ENCODE measurements around the gene METAP1D.
"Not testable (repeated sequence)": the region's sequence is repeated elsewhere in the genome, so short reads cannot be mapped to it uniquely, and the experiment has no call there.

Gene METAP1D

GRCh38 chr2:171991027-171991426, 8.7 kb upstream of the METAP1D start:
- no peak overlapping the region for H3K4me3 ChIP-seq (ENCODE audit: low read depth, low read length)
- TF ChIP-seq, protein P1, sequence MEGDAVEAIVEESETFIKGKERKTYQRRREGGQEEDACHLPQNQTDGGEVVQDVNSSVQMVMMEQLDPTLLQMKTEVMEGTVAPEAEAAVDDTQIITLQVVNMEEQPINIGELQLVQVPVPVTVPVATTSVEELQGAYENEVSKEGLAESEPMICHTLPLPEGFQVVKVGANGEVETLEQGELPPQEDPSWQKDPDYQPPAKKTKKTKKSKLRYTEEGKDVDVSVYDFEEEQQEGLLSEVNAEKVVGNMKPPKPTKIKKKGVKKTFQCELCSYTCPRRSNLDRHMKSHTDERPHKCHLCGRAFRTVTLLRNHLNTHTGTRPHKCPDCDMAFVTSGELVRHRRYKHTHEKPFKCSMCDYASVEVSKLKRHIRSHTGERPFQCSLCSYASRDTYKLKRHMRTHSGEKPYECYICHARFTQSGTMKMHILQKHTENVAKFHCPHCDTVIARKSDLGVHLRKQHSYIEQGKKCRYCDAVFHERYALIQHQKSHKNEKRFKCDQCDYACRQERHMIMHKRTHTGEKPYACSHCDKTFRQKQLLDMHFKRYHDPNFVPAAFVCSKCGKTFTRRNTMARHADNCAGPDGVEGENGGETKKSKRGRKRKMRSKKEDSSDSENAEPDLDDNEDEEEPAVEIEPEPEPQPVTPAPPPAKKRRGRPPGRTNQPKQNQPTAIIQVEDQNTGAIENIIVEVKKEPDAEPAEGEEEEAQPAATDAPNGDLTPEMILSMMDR (IDR thresholded peaks at IDR 0.05; ENCODE audit: low read depth, low read length): no peak
- in situ Hi-C loops (cut with HindIII; ENCODE audit: low sequenced_read_pairs): no loop called here
- DNase-seq (ENCODE audit: low read depth, low spot score): no peak

DNA sequence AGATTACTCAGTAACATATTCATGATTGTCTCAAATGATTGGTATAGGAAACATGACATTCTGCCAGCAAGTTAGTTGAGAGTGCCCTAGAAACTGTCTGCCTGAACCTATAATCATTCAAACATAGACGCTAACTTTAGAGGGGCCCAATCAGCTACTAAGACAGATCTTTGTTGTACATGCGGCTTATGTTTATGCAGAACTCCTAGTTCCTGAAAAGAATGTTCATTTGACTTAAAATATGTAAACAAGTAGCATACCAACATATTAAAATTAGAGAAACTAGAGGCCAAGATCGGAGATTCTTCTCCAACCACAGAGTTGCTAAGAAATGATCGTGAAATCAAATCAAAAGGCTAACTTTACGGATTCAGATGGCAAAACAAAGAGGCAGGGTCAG, 4.2 kb upstream of the METAP1D start:
- in situ Hi-C loops (cut with HindIII; ENCODE audit: low sequenced_read_pairs): no loop called here
- TF ChIP-seq, protein P1 (IDR thresholded peaks at IDR 0.05; ENCODE audit: low read depth, low read length): no peak
- H3K4me3 ChIP-seq (ENCODE audit: low read depth, low read length): no peak overlapping the region

DNA sequence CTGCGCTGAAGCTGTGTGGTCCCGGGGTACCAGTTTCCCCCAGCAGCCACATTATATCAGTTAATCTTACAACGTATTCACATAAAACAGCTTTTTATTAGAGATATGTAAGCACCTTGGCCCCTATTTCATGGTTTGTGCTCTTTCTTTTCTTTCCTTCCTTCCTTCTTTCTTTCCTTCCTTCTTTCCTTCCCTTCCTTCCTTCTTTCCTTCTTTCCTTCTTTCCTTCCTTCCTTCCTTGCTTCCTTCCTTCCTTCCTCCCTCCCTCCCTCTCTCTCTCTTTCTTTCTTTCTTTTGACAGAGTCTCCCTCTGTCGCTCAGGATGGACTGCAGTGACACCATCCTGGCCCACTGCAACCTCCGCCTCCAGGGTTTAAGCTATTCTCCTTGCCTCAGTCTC, 3.7 kb upstream of the METAP1D start:
- TF ChIP-seq, protein P1 (IDR thresholded peaks at IDR 0.05; ENCODE audit: low read depth, low read length): no peak

More for the DNA sequence above, 4.2 kb upstream of the METAP1D start:
- no peak for DNase-seq (ENCODE audit: low read depth, low spot score)

GRCh38 chr2:171997031-171997430, 2.7 kb upstream of the METAP1D start:
- H3K4me3 ChIP-seq (ENCODE audit: low read depth, low read length); DNase-seq (ENCODE audit: low read depth, low spot score); in situ Hi-C loops (cut with HindIII; ENCODE audit: low sequenced_read_pairs): not testable (repeated sequence)

More for the DNA sequence above, 3.7 kb upstream of the METAP1D start:
- in situ Hi-C loops (cut with HindIII; ENCODE audit: low sequenced_read_pairs): no loop called here
- H3K4me3 ChIP-seq (ENCODE audit: low read depth, low read length): no peak overlapping the region
- no peak for DNase-seq (ENCODE audit: low read depth, low spot score)

DNA sequence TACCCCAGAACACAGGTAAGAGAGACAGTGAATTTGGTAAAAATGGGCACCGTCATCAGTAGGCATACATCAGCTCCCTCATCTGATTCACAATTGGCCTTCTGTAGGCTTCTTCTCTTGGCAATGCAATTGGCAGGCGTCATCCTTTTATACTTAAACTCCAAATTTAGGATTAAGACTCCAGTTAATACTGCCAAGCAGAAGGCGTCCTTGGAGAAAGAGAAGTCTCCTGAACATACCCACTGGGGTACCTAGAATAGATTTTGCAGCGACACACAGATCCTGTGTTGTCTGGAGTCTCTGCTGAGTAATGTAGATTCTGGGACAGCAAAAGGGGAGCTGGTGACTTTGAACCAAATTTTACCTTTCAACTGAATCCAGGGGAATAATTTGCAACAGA, 592 bp upstream of the METAP1D start:
- no peak for DNase-seq (ENCODE audit: low read depth, low spot score)
- TF ChIP-seq, protein P1 (IDR thresholded peaks at IDR 0.05; ENCODE audit: low read depth, low read length): no peak

GRCh38 chr2:172000696-172001361, 1.1 kb downstream of the METAP1D start:
- in situ Hi-C loops (cut with HindIII; ENCODE audit: low sequenced_read_pairs): no loop called here
- TF ChIP-seq, protein P1 (IDR thresholded peaks at IDR 0.05; ENCODE audit: low read depth, low read length): no peak
- DNase-seq (ENCODE audit: low read depth, low spot score): no peak
- peak overlapping the region; percentile 58 for H3K4me3 ChIP-seq (ENCODE audit: low read depth, low read length)

More for the DNA sequence above, 592 bp upstream of the METAP1D start:
- peak overlapping the region; percentile 43 for H3K4me3 ChIP-seq (ENCODE audit: low read depth, low read length)
- in situ Hi-C loops (cut with HindIII; ENCODE audit: low sequenced_read_pairs): no loop called here

DNA sequence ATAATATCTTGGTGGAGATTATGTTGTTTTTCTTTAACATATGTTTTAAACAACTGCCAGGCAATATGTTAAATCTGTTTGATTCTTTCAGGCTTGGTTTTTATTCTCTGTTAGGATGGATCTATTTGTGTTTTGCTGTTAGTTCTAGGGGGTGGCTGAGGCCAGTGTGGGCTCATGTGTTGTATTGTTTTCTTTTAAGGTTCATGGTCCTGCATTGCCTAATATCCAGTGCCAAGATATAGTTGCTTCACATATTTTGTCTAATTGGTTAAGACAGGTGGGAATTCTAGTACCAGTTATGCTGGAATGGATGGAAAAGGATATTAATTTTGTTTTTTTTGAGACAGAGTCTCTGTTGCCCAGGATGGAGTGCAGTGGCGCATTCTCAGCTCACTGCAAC, 7.6 kb downstream of the METAP1D start:
- H3K4me3 ChIP-seq (ENCODE audit: low read depth, low read length): no peak overlapping the region
- TF ChIP-seq, protein P1 (IDR thresholded peaks at IDR 0.05; ENCODE audit: low read depth, low read length): no peak
- no peak for DNase-seq (ENCODE audit: low read depth, low spot score)
- in situ Hi-C loops (cut with HindIII; ENCODE audit: low sequenced_read_pairs): no loop called here

All from astrocyte of the spinal cord (primary cell).